Thyroid gland (tissue), 4 donors: ENCODE data around the gene ZGPAT.

Source experiments
- CTCF ChIP-seq, 6 experiments: fragments of 200-600 bp in 3 of 6; fragments of 450-650 bp in 3 of 6; sonication (generic) in 3 of 6; IDR thresholded peaks; one replicate each; pipeline ENCODE4 v1.5.1; 2016 to 2019; ENCODE audit warnings: antibody characterized with exemption in 6 of 6, mild to moderate bottlenecking in 2 of 6, inconsistent platforms in 1 of 6, moderate library complexity in 1 of 6
- POLR2A ChIP-seq, 2 donors: fragments of 450-650 bp; IDR thresholded peaks; one replicate each; pipeline ENCODE4 v1.6.1; 2017; ENCODE audit warnings: antibody characterized with exemption in 2 of 2, mild to moderate bottlenecking in 2 of 2, moderate library complexity in 1 of 2

DNA sequence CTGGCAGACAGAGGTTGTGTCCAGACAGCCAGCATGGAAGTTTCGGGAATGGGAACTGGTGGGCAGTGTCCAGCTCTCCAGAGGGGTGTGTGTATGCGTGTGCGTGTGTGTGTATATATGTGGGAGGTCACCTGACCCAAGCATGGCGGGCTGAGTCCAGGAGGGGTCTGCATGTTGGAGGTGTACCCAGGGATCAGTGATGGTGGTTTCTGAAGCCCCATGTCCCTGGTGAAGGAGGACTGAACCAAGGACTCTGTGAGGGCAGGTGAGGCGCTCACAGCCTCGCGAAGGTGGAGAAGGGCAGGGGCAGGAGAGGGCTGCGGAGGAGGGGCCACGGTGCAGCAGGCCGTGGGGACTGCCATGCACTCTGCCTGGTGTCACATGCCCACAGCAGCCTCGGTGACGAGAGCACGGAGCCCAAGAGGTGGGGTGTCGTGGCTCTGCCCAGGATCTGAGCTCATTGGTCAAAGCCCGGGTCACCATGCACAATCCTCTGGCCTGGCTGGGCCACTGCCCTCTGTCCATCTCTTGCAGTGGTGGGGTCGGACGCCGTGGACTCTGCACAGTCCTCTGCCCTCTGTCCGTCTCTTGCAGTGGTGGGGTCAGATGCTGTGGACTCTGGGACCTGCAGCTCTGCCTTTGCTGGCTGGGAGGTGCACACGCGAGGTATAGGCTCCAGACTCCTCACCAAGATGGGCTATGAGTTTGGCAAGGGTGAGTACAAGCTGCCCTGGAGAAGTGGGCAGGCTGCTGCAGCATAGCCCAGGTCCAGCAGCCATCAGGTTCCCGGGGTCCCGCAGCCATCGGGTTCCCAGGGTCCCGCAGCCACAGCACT, 26.5 kb downstream of the ZGPAT start:
- TF ChIP-seq CTCF (IDR thresholded peaks at IDR 0.05) = no peak
- TF ChIP-seq POLR2A (IDR thresholded peaks at IDR 0.05) = no peak
